Activated CD8-positive, alpha-beta T cell treated with anti-CD3 and anti-CD28 coated beads for 36 hours (primary cell): ENCODE results near the gene TSHZ1. TPM values are rescaled to one million over a fixed set of nuclear protein-coding genes. Genes with fewer than 3 reads are reported as not detected.
A peak's percentile ranks its signal among the peaks of the same experiment; 100 is the strongest.

Experiments used
- ATAC-seq: fragments of 200-7000 bp; cut with Tn5 transposase; one replicate; pipeline ENCODE4 v1.10.0; 2021; ENCODE audit warnings: mild to moderate bottlenecking, moderate library complexity
- CTCF ChIA-PET: fragments of 350-600 bp; sonication (Branson Sonifier 250); formaldehyde crosslinking; loops from one replicate; lab custom pipeline; 2021; ENCODE audit warnings: antibody characterized with exemption; lab: Charles Lee
- POLR2A ChIA-PET: fragments of 350-600 bp; sonication (Branson Sonifier 250); formaldehyde crosslinking; loops from one replicate; lab custom pipeline; 2021; ENCODE audit warnings: antibody characterized with exemption; lab: Charles Lee
- DNase-seq: peaks from one replicate; pipeline ENCODE4 v3.0.0-alpha.2; 2020
- H3K27ac Mint-ChIP-seq: one replicate; pipeline ENCODE4 v1.8.0; 2021; ENCODE audit warnings: mild to moderate bottlenecking, mixed read lengths
- H3K27me3 Mint-ChIP-seq: one replicate; pipeline ENCODE4 v1.8.0; 2021; ENCODE audit warnings: mixed read lengths
- H3K36me3 Mint-ChIP-seq: one replicate; pipeline ENCODE4 v1.8.0; 2021; ENCODE audit warnings: low read depth, mixed read lengths
- H3K4me1 Mint-ChIP-seq: one replicate; pipeline ENCODE4 v1.8.0; 2021; ENCODE audit warnings: low read depth, mixed read lengths
- H3K4me3 Mint-ChIP-seq: one replicate; pipeline ENCODE4 v1.8.0; 2021; ENCODE audit warnings: mild to moderate bottlenecking, moderate library complexity, mixed read lengths
- H3K9me3 Mint-ChIP-seq: one replicate; pipeline ENCODE4 v1.8.0; 2021; ENCODE audit warnings: mixed read lengths
- intact Hi-C: fragments of 100-400 bp; cut with micrococcal nuclease; formaldehyde crosslinking; loops from one replicate; pipeline ENCODE4 v1.10.0; 2022
- total RNA-seq, 2 experiments: library from RNA; stranded (reverse); gene quantifications; one replicate each; pipeline ENCODE4 v1.2.3, GENCODE V29; 2021
- TF ChIP-seq, protein P1 (sequence below): fragments of 200-600 bp; IDR thresholded peaks from one replicate; pipeline ENCODE4 v1.8.0; 2022; ENCODE audit warnings: antibody characterized with exemption, mild to moderate bottlenecking

TSHZ1 gene
- 10 to 100 TPM; 10.8 to 11.0 TPM for total RNA-seq

DNA sequence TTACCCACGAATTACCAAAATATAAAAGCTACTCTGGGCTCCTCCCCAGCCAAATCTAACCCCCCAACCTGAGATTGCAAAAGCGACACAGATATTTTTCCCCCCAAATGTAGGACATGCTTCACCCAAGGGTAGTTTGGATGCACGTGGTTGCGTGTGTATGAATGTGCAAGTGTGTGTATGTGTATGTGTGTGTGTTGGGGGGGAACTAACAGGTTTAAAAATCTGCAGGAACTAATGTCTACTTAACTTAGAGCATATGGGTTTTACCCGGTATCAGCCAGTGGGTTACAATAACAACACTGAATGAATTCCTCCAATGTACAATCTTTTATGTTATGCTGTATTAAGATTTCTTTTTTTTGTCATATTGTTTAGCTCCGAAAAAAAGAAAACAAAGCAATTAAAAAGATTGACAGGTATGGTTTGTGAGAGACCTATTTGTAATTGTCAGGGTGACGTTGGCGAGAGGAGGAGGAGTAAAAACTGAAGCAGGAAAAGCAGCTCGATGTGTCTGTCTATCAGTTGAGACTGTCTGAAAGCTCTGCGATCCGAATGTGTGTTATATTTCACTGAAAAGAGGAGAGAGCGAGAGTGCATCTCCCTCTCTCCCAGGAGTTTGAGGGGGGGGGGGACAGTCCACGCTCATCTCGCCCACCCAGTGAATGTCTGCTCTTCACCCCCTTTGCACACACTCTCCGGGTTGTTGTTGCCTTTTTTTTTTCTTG lies at the start of gene TSHZ1:
Gene TSHZ1, plus strand, starts transcription at position 524 of the 728 bp plus-strand sequence. CDS start 1,080 bp downstream, outside the sequence.
- Mint-ChIP-seq H3K36me3 (peaks cover 12% of the 10 kb centered on the region), H3K4me3 (peak within 1 kb of the TSS; percentile 93), H3K9me3 (no peaks in the 10 kb centered on the region), H3K4me1 (peaks cover 56% of the 10 kb centered on the region), H3K27ac (peak within 1 kb of the TSS; percentile 98), H3K27me3 (peaks cover 12% of the 10 kb centered on the region)
- ATAC-seq (peak; percentile 47), DNase-seq (peak; percentile 81)
- intact Hi-C loops = loop anchor here (5.0 kb wide), 1 partner anchor 37 kb away; no protein-coding TSS in a partner anchor
- ChIA-PET CTCF (interaction anchor here (0.7 to 1.2 kb wide), 5 partner anchors 12 to 433 kb away, joined by 3 to 4 read pairs (median 3); no protein-coding TSS in a partner anchor), POLR2A (interaction anchor here (0.7 to 3.0 kb wide), 7 partner anchors 15 to 612 kb away, joined by 3 to 19 read pairs (median 8); partner anchors contain the start of gene ZNF407)
- TF ChIP-seq, protein P1, sequence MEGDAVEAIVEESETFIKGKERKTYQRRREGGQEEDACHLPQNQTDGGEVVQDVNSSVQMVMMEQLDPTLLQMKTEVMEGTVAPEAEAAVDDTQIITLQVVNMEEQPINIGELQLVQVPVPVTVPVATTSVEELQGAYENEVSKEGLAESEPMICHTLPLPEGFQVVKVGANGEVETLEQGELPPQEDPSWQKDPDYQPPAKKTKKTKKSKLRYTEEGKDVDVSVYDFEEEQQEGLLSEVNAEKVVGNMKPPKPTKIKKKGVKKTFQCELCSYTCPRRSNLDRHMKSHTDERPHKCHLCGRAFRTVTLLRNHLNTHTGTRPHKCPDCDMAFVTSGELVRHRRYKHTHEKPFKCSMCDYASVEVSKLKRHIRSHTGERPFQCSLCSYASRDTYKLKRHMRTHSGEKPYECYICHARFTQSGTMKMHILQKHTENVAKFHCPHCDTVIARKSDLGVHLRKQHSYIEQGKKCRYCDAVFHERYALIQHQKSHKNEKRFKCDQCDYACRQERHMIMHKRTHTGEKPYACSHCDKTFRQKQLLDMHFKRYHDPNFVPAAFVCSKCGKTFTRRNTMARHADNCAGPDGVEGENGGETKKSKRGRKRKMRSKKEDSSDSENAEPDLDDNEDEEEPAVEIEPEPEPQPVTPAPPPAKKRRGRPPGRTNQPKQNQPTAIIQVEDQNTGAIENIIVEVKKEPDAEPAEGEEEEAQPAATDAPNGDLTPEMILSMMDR = no peak

DNA sequence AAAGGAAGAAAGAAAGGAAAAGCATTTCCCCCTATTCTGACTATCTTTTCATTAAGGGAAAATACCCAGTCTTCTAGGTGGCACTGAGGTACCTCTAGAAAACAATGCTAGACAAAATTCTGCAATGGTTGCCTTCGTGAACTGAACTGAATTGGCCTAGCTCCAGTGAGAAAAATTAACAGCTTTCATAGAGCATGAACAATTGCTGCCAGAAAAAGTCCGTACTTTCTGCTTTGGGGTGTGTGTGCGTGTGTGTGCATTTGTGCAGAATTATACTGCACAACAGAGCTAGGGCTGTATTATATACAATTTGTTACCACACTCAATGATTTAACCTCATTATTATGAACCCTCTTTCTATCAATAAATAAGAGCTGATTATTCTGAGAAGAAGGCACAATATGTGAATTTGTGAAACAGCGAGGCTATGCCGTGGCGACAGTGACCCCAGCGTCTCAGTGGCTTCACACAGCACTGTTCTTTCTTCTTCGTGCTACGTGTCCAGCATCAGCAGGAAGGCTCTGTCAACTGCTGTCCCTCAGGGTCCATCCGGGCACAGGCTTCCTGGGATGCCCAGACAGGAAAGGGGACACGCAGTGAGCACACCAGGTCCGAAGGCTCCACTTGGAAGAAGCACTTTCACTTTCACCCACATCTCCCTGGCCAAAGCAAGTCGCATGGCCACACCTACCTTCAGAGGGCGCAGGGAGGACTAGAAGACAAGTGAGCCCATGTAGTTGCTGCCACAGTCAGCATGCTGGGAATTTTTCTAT lies 49.2 kb upstream of the TSHZ1 start:
- TF ChIP-seq, protein P1 = no peak
- H3K4me1 Mint-ChIP-seq = peaks cover 9% of the 10 kb centered on the region
- ChIA-PET CTCF (interaction anchor here (1.4 kb wide), 1 partner anchor 318 kb away, joined by 3 read pairs; no protein-coding TSS in a partner anchor), POLR2A (no interaction called here)
- H3K9me3 Mint-ChIP-seq = no peaks in the 10 kb centered on the region
- ATAC-seq (peak; percentile 58), DNase-seq (peak; percentile 23)
- intact Hi-C loops = no loop called here
- no peaks in the 10 kb centered on the region for H3K36me3 Mint-ChIP-seq
- H3K27ac Mint-ChIP-seq = no peak overlapping the region
- peak overlapping the region; percentile 68 for H3K4me3 Mint-ChIP-seq
- no peaks in the 10 kb centered on the region for H3K27me3 Mint-ChIP-seq

- intact Hi-C loops = no loop called here
- Mint-ChIP-seq H3K4me1 (peaks cover 9% of the 10 kb centered on the region), H3K36me3 (no peaks in the 10 kb centered on the region), H3K4me3 (no peak overlapping the region), H3K27me3 (no peaks in the 10 kb centered on the region), H3K27ac (no peak overlapping the region), H3K9me3 (no peaks in the 10 kb centered on the region)
- ChIA-PET CTCF (no interaction called here), POLR2A (no interaction called here)
- TF ChIP-seq, protein P1 = no peak
- DNase-seq (no peak), ATAC-seq (no peak)
These were observed 48.1 kb upstream of the TSHZ1 start for GRCh38 chr18:75162467-75162866.

GRCh38 chr18:75162978-75163377 lies 47.6 kb upstream of the TSHZ1 start:
- ATAC-seq = no peak
- Mint-ChIP-seq H3K4me3 (no peak overlapping the region), H3K36me3 (no peaks in the 10 kb centered on the region), H3K27me3 (no peaks in the 10 kb centered on the region), H3K4me1 (peaks cover 9% of the 10 kb centered on the region), H3K27ac (no peak overlapping the region), H3K9me3 (no peaks in the 10 kb centered on the region)
- intact Hi-C loops = no loop called here
- TF ChIP-seq, protein P1 = no peak
- ChIA-PET POLR2A (no interaction called here), CTCF (no interaction called here)
- DNase-seq = no peak
